LNCAP (cell line): ENCODE measurements around the gene PIP5K1B.

Experiments
- CTCF ChIP-seq: fragments of 450-650 bp; IDR thresholded peaks from 2 replicates; pipeline ENCODE4 v1.5.1; 2017; ENCODE audit warnings: mild to moderate bottlenecking

PIP5K1B gene

GRCh38 chr9:68785965-68786364, 80.9 kb downstream of the PIP5K1B start:
- no peak for TF ChIP-seq CTCF

- TF ChIP-seq CTCF = no peak
Measured at GRCh38 chr9:68791169-68791568, 86.1 kb downstream of the PIP5K1B start.

- TF ChIP-seq CTCF = no peak
Measured at GRCh38 chr9:68793605-68794343, 88.7 kb downstream of the PIP5K1B start.

GRCh38 chr9:68794898-68795297, 89.9 kb downstream of the PIP5K1B start:
- no peak for TF ChIP-seq CTCF

- no peak for TF ChIP-seq CTCF
Measured at GRCh38 chr9:68795411-68795810, 90.4 kb downstream of the PIP5K1B start.

- TF ChIP-seq CTCF = no peak
Measured at GRCh38 chr9:68797116-68797515, 92.1 kb downstream of the PIP5K1B start.

GRCh38 chr9:68798423-68798822, 93.4 kb downstream of the PIP5K1B start:
- TF ChIP-seq CTCF = no peak

GRCh38 chr9:68800836-68801235, 95.8 kb downstream of the PIP5K1B start:
- TF ChIP-seq CTCF = no peak
